Fibroblast of skin of left biceps (primary cell): ENCODE data around the gene C19orf85.

Experiments used
- DNase-seq, 2 experiments: peaks; one replicate each; pipeline ENCODE4 v3.0.0-alpha.2; 2013; ENCODE audit warnings: low read depth in 2 of 2

C19orf85 gene

DNA sequence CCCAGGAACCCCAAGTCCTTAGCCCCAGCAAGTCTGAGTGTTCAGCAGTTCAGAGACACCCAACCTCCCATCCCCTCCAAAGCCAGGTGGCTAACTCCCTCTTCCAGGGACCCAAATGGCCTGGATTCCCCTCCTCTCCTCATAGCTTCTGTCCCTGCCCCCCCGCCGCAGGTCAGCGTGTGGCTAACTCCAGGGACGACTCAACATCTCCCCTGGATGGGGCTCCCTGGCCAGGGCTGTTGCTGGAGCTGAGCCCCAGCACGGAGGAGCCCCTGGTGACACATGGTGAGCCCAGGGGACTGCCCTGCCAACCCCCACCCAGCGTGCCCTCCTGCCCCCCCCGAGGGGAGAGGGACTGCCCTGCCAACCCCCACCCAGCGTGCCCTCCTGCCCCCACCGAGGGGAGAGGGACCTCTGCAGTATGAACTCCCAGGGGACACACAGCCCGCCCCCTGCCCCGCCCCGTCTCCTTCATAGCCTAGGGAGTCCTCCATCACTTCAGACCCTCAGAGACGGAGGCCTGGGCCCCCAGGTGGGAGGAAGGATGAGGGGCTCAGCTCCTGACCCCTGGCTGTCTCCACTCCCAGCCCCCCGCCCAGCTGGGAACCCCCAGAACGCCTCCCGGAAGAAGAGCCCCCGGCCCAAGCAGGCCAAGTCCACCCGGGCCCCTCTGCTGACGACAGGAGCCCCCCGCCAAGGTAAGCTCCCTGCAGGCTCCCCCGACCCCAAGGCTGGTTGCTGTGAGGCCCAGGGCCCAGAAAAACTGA lies 25.3 kb upstream of the C19orf85 start:
- DNase-seq = no peak

DNA sequence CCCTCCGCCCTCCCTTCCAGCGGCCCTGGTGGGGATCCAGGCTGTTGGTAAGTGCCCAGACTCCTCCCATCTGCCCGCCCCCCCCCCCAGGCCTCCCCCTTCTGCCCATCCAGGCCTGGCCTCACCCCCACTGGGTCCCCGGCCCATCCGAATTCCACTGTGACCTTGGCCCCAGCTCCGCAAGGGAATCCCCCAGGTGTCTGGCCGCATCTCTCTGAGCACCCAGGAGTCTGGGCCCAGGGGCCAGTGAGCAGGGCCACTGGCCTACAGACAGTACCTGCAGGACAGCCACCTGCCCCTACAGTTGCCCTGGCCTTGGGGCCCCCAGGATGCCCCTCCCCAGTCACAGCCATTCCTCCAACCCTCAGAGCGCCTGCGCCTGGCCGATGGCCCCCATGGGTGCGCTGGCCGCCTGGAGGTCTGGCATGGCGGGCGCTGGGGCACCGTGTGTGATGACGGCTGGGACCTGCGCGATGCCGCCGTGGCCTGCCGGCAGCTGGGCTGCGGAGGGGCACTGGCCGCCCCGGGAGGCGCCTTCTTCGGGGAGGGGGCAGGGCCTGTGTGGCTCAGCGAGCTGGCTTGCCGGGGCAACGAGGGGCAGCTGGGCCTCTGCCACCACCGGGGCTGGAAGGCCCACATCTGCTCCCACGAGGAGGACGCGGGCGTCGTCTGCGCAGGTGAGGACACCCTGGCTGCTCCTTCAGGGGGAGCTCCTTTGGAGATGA lies 24.6 kb upstream of the C19orf85 start:
- DNase-seq = no peak

DNA sequence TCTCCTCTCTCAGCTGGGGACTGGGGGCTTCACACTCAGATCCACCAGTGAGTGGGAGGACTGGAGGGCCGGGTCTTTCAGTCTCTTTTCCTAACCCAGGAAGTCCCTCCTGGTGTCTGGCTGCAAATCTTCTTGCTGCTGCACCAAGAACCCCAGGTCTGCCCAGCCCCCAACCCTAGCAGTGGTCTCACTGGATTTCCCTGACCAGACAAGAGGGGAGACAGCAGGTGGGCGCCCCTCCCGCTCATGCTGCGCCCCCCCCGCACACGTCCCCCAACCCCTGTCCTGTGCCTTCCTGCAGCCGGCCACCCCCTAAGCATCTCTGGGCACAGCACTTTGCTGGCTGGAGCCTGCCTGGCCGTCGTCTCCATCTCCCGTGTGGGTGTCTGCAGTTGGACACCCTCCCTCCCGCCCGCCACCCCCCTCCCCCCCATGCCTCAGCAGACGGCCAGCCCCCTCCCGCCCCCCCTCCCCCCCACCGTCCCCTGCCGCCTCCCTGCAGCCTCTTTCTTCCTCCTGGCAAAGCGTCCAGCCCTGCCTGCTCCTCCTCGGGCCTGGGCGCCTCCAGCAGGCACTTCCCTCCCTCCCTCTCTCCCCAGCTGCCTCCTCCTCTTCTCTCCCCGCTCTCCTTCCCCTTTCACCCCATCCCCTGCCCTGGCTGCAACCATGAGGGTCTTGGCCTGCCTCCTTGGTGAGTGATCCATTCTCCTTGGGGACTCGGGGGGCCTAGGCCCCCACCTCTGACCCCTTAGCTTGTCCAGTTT lies 23.6 kb upstream of the C19orf85 start, which contains the start of gene SSC5D:
Gene SSC5D (plus strand): TSS at position 513 of the 764 bp plus-strand sequence. CDS start 154 bp downstream, at position 667.
- no peak for DNase-seq

DNA sequence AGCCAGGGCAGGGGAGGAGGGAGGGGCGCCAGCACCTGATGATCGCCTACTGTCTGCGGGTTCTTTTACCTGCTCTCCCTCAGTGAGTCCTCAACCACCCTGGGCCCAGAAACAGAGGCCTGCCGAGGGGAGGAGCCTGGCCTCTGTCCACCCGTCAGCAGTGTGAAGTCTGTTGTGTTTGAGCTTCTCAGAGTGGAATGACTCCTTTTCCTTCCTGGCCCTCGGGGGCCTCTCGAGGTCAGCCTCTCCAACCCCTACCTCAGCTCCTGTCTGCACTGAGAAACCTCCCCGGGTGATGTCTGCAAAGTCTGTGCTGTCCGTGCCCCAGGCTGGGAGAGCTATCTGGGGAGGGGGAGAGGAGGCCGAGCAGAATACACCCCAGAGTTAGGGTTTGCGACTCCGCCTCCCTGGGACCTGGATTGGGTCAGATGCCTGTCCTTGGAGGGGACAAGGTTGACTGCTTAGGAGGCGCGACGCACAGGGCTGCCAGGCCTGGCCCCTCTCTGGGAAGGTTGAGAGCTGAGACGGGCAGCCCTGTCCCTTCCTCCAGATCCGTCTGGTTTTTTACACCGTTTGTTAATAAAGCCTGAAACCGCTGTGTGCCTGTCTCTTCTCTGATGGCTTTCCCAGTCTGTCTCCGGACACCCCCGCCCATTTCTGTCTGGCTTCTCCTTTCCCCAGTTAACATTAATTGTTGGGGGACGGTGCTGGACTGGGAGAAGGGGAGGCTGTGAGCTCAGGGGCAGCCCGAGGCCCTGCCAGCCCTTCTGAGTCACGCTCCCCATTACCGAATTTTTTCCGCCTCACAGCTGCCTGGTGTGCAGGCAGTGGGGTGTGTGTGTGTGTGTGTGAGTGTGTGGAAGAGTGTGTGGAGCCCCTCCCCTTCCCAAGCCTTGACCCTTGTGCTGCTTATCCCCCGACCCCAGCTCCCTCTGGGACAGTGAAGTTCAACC lies 22.7 kb upstream of the C19orf85 start:
- DNase-seq = peak; percentile 87 to 90

DNA sequence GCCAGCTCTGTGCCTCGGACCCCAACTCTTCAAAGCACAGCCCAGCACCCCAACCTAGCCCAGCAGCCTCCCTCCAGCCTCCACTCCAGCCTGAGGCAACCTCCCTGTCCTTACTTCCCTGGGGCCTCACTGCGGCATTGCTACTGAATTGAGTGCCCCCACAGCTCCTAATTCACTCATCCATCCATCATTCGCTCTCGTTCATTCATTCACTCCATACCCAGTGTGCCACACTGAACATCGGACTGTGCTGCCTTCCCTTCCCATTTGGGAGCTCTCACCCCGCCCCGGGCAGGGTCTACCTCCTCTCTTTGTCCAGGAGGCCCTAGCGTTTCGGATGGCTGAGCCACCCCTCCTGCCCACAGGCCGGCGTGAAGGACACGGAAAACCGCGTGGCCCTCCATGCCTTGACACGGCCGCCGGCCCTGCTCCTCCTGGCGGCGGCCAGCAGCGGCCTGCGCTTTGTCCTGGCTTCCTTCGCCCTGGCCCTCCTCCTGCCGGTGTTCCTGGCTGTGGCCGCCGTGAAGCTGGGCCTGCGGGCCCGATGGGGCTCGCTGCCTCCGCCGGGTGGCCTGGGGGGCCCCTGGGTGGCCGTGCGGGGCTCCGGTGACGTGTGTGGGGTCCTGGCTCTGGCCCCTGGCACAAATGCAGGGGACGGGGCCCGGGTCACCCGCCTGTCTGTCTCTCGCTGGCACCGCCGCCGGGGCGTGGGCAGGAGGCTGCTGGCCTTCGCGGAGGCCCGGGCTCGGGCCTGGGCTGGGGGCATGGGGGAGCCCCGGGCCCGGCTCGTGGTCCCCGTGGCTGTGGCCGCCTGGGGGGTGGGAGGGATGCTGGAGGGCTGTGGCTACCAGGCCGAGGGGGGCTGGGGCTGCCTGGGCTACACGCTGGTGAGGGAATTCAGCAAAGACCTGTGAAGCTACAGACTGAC lies 21.8 kb upstream of the C19orf85 start:
- no peak for DNase-seq

DNA sequence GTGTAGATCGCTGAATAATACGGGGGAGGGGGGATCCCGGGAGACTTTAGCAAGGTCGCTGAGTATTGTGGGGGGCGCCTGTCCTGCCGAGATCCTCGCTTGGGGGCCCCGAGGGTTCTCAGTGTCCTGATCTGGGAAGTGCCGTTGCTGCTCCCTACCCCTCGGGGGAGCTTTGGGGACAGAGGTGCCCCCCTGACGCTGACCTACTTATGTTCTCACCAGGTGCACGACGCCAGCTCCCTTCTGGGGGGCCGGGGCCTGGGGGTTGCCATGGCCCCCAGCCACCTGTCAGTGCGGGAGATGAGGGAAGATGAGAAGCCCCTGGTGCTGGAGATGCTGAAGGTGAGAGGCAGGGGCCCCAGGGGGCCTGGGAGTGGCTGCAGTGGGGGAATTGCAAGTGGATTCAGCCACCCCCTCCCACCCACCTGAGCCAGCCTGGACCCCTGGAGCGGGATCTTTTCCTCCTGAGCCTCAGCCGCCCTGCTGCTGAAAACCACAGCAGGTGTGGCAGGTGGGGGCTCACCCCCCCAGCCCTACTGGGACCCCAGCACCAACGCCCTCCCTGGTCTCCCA lies 21.0 kb upstream of the C19orf85 start:
- DNase-seq = no peak

DNA sequence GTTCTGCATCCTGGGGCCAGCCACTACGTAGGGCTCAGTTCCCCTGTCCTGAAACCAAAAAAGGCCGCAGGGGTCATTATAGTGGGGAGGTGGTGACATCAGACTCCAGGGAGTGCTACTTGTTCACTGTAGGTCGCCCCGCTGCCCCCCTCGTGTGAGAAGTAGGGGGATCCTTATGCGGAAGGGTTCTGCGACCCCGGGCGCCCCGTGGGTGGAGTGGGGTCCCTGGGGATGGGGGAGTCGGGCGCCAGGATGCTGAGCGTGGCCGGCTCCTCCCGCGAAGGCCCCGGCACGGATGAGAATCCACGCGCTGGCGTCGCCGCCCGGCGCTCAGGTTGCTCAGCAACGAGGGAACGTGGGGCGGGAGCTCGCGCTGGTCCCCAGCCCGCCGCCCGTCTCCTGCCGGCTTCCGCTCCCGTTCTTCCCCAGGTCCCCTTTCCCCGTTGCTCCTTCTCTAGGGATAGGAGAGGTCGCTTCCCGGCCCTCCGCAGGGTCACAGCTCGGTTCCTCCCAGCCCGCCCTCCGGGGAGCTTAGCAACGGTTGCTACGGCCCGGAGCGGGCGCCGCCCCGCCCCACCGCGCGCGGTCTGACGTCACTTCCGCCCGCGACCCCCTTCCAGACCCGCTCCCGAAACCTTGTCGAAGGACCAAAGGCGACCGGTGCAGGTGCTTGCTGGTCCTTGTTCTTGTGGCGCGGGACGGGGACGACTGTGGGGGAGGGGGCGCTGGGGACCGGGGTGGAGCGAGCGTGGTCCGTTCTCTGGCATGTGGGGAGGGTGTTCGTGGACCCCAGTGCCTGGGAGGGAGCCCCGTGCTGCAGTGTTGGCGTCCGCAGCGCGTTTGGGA lies 20.3 kb upstream of the C19orf85 start, which contains the start of gene NAT14:
Gene NAT14 (plus strand): TSS at position 596 of the 846 bp plus-strand sequence. CDS start 521 bp downstream, outside the sequence.
- no peak for DNase-seq

DNA sequence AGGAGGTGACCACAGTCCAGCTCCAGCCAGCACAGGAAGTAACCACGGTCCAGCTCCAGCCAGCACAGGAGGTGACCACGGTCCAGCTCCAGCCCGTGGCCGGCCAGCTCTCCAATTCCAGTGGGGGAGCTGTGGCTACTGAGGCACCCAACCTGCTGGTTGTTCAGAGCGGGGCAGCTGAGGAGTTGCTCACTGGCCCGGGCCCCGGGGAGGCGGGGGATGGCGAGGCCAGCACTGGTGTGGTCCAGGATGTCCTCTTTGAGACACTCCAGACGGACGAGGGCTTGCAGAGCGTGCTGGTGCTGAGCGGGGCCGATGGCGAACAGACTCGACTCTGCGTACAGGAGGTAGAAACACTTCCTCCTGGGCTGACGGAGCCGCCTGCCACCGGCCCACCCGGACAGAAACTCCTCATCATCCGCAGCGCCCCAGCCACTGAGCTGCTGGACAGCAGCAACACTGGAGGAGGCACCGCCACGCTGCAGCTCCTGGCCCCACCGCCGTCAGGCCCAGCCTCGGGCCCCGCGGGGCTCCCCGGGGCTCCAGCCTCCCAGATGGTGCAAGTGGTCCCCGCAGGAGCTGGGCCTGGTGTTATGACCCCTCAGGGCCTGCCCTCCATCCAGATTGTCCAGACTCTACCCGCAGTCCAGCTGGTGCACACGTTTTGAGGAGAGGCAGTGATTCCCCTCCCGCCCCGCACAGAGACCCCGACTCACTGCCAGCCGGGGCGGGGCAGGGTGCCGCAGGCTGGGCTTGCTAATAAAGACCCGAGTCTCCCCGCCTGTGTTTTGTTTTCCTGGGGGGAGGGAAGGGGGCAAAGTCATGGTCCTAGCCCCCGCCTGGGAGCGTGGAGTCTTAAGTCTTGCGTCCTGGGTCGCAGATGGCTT lies 19.4 kb upstream of the C19orf85 start:
- DNase-seq = no peak

DNA sequence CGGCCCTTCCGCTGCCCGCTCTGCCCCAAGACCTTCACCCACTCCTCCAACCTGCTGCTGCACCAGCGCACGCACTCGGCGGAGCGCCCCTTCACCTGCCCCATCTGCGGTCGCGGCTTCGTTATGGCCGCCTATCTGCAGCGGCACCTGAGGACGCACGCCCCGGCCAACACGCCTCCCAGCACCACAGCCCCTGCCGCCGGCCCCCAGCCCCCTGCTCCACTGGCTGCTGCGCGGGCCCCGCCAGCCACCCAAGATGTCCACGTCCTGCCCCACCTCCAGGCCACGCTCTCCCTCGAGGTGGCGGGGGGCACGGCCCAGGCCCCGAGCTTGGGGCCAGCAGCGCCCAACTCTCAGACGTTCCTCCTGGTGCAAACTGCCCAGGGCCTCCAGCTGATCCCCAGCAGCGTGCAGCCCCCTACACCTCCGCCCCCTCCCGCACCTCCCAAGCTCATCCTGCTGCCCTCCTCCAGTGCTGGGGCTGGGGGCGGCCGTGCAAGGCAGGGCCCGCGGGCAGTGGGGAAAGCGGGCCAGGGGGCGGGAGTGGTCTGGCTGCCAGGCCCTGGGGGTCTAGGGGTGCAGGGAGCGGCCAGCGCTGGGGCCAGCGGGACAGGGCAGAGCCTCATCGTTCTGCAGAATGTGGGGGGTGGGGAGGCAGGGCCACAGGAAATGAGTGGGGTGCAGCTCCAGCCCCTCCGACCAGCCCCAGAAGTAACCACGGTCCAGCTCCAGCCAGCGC lies 18.6 kb upstream of the C19orf85 start:
- no peak for DNase-seq

DNA sequence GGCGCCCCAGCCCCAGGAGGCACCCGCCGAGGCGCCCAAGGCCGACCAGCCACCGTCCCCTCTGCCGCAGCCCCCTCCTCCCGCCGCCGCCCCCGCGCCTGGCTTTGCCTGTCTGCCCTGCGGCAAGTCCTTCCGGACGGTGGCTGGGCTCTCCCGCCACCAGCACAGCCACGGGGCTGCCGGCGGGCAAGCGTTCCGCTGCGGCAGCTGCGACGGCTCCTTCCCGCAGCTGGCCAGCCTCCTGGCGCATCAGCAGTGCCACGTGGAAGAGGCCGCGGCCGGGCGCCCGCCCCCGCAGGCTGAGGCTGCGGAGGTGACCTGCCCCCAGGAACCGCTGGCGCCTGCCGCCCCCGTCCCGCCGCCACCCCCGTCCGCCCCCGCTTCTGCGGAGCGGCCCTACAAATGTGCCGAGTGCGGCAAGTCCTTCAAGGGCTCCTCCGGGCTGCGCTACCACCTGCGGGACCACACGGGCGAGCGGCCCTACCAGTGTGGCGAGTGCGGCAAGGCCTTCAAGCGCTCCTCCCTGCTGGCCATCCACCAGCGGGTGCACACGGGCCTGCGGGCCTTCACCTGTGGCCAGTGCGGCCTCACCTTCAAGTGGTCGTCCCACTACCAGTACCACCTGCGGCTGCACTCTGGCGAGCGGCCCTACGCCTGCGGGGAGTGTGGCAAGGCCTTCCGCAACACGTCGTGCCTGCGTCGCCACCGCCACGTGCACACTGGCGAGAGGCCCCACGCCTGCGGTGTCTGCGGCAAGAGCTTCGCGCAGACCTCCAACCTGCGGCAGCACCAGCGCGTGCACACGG lies 17.8 kb upstream of the C19orf85 start:
- no peak for DNase-seq

DNA sequence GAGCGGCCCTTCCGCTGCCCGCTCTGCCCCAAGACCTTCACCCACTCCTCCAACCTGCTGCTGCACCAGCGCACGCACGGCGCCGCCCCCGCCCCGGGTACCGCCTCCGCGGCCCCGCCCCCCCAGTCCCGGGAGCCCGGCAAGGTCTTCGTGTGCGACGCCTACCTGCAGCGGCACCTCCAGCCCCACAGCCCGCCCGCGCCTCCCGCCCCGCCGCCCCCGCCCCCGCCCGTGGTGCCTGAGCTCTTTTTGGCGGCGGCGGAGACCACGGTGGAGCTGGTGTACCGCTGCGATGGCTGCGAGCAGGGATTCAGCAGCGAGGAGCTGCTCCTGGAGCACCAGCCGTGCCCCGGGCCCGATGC lies 17.2 kb upstream of the C19orf85 start:
- no peak for DNase-seq

DNA sequence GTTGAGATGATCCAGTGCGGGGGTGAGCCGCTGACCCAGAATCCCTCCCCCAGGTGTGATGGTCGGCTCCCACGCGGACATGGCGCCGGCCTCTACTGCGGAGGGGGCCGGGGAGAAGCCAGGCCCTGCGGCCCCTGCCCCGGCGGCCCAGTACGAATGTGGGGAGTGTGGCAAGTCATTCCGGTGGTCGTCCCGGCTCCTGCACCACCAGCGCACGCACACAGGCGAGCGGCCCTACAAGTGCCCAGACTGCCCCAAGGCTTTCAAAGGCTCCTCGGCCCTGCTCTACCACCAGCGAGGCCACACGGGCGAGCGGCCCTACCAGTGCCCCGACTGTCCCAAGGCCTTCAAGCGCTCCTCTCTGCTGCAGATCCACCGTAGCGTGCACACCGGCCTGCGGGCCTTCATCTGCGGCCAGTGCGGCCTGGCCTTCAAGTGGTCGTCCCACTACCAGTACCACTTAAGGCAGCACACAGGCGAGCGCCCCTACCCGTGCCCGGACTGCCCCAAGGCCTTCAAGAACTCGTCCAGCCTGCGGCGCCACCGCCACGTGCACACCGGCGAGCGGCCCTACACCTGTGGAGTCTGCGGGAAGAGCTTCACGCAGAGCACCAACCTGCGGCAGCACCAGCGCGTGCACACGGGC lies 16.7 kb upstream of the C19orf85 start:
- DNase-seq = no peak

DNA sequence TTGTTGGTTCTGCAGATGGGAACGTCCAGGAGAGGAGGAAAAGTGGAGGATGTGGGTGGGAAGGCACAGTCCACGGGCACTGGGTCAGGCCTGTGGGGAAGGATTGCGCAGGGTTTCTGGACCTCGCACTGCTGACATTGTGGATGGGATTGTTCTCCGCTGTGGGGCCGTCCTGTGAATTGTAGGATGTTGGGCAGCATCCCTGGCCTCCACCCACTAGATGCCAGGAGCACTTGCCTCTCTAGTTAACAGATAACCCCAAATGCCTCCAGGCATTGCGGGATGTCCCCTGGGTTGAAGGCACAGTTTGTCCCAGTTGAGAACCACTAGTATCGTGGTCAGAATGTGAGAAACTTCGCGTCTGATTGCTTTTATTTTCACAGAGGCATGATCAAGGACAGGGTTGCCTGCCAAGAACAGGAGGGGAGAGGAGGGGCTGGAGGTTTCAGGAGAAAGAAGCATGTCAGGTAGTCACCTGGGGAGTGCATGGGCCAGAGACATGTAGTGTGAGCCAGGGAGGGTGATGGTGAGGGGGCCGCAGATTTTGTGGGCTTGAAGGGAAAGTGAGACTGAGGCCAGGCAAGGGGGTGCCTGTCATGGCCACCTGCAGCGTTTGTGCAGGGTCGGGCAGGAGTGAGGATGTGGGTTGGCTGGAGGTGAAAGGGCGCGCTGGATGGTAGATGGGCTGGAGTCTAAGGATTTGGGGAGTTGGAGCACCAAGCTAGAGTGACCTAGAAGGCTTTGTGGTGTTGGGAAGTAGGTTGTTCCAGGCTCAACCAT lies 15.1 kb upstream of the C19orf85 start:
- DNase-seq = no peak

DNA sequence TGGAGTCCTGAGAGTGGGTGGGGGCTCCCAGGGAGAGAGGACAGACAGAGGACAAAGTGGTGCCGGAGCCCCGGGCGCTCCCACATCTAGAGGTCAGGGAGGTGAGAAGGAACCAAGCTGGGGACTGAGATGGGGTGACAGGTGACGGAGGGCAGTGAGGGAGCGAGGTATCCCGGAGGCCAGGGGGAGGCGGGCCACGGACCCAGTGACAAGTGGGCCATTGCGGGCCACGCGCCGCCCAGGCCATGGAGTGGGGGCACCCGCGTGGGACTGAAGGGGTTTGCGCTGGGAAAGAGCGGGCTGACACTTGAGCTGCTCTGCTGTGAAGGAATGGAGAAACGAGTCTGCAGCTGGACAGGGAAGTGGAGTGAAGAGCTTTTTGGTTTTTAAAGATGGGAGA lies 14.5 kb upstream of the C19orf85 start:
- no peak for DNase-seq

DNA sequence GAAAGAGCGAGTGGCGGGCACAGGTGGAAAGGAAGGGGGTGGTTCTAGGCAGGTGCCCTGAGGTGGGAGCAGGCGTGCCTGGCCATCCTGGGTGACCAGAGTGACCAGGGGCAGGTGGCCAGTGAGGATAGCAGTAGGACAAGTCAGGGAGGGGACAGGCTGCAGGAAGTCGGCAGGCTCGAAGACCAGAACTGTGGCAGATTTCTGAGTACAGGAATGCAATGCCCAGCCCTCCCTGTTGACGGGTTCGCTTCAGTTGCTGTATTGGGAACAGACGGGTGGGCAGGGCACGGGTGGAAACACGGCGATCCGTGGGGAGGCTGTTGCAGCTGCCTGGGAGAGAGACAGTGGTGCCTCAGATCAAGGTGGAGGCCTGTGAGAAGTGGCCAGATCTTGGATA lies 13.8 kb upstream of the C19orf85 start:
- no peak for DNase-seq
